GM12878 (cell line): ENCODE data around the gene HDAC7. TPM values are rescaled to one million over a fixed set of nuclear protein-coding genes. Genes with fewer than 3 reads are reported as not detected.
A peak's percentile ranks its signal among the peaks of the same experiment; 100 is the strongest.

Experiments
- ASH2L ChIP-seq: fragments of 300-600, 200-600 bp; sonication (generic); IDR thresholded peaks from 2 replicates; pipeline ENCODE4 v1.6.1; 2017; ENCODE audit warnings: low read depth, mild to moderate bottlenecking, borderline replicate concordance
- BACH1 ChIP-seq: fragments of 450-650 bp; IDR thresholded peaks from 2 replicates; pipeline ENCODE4 v1.6.1; 2017; ENCODE audit warnings: mild to moderate bottlenecking, borderline replicate concordance
- ESRRA ChIP-seq: IDR thresholded peaks from 2 replicates; pipeline ENCODE4 v1.6.1; 2012; ENCODE audit warnings: mild to moderate bottlenecking, low read length, improper control_type of control experiment
- FOXM1 ChIP-seq: IDR thresholded peaks from 2 replicates; pipeline ENCODE4 v1.6.1; 2012; ENCODE audit warnings: low read depth, mild to moderate bottlenecking, inconsistent platforms, low read length, moderate library complexity
- IKZF2 ChIP-seq, 2 experiments: fragments of 450-650 bp; IDR thresholded peaks; 2 replicates each; pipeline ENCODE4 v1.6.1; 2017; ENCODE audit warnings: mild to moderate bottlenecking in 2 of 2, moderate library complexity in 2 of 2
- JUNB ChIP-seq: IDR thresholded peaks from 2 replicates; pipeline ENCODE4 v1.6.1; 2016; ENCODE audit warnings: antibody characterized with exemption, mild to moderate bottlenecking
- NFYA ChIP-seq: IDR thresholded peaks from 2 replicates; pipeline ENCODE4 v1.6.1; 2011; ENCODE audit warnings: low read depth, mild to moderate bottlenecking, low read length, improper control_type of control experiment, borderline replicate concordance
- POLR2AphosphoS2 ChIP-seq: IDR thresholded peaks from 2 replicates; pipeline ENCODE4 v1.6.1; 2011; ENCODE audit warnings: low read depth, mild to moderate bottlenecking, low read length, improper control_type of control experiment, moderate library complexity
- POU2F2 ChIP-seq: IDR thresholded peaks from 3 replicates; pipeline ENCODE4 v1.6.1; 2011; ENCODE audit warnings: low read depth, mild to moderate bottlenecking, low read length, borderline replicate concordance
- RBBP5 ChIP-seq: fragments of 200-600 bp; sonication (generic); conservative IDR thresholded peaks from 2 replicates; pipeline ENCODE4 v1.6.1; 2016
- SMAD5 ChIP-seq: IDR thresholded peaks from 2 replicates; pipeline ENCODE4 v1.6.1; 2016; ENCODE audit warnings: antibody characterized with exemption, low read depth
- SP1 ChIP-seq: IDR thresholded peaks from one replicate; pipeline ENCODE4 v1.6.1; 2011; ENCODE audit warnings: low read depth, low read length
- SUPT20H ChIP-seq: IDR thresholded peaks from 2 replicates; pipeline ENCODE4 v1.6.1; 2011; ENCODE audit warnings: low read depth, mild to moderate bottlenecking, low read length, moderate library complexity, borderline replicate concordance; ENCODE audit not compliant: control insufficient read depth
- TCF3 ChIP-seq: IDR thresholded peaks from 2 replicates; pipeline ENCODE4 v1.6.1; 2012; ENCODE audit warnings: low read depth, mild to moderate bottlenecking, low read length, borderline replicate concordance; ENCODE audit not compliant: insufficient read depth
- TCF7 ChIP-seq: IDR thresholded peaks from 2 replicates; pipeline ENCODE4 v1.6.1; 2014; ENCODE audit warnings: antibody characterized with exemption, borderline replicate concordance
- YBX1 ChIP-seq: fragments of 450-650 bp; IDR thresholded peaks from 2 replicates; pipeline ENCODE4 v1.6.1; 2016; ENCODE audit warnings: antibody characterized with exemption
- YY1 ChIP-seq: IDR thresholded peaks from 2 replicates; pipeline ENCODE4 v1.6.1; 2011; ENCODE audit warnings: low read depth, mild to moderate bottlenecking, low read length
- ZBTB33 ChIP-seq: fragments of 450-650 bp; IDR thresholded peaks from 2 replicates; pipeline ENCODE4 v1.6.1; 2017; ENCODE audit warnings: mild to moderate bottlenecking
- polyA plus RNA-seq, 11 experiments: library from polyadenylated mRNA; depleted of rRNA in 4 of 11; unstranded in 6 of 11; stranded (reverse) in 5 of 11; fragments of >200 nt; fragmentation: Nextera tagmentation in 4 of 11; fragmentation: Illumina TruSeq in 1 of 11; extraction: Ambion mirVana in 4 of 11; extraction: Trizol in 1 of 11; gene quantifications; 1 replicate in 1 of 11; 2 replicates in 10 of 11; pipeline versions ENCODE4 v1.2.1 to v1.2.3, GENCODE V29; 2011 to 2016; ENCODE audit warnings: inconsistent platforms in 2 of 11, missing spikeins in 2 of 11, low read depth in 1 of 11
- total RNA-seq, 4 experiments: library from RNA; depleted of rRNA in 3 of 4; stranded (reverse); fragments of >200 nt in 3 of 4; fragmentation: Illumina TruSeq in 1 of 4; extraction: Trizol in 1 of 4; gene quantifications; 2 replicates each; pipeline versions ENCODE4 v1.2.1 to v1.2.3, GENCODE V29; 2013 to 2021
- TF ChIP-seq, protein P1 (sequence below): fragments of 450-650 bp; IDR thresholded peaks from 2 replicates; pipeline ENCODE4 v1.6.1; 2017; ENCODE audit warnings: mild to moderate bottlenecking, moderate library complexity
- TF ChIP-seq, protein P2 (sequence below): fragments of 450-650 bp; IDR thresholded peaks from 2 replicates; pipeline ENCODE4 v1.6.1; 2017; ENCODE audit warnings: borderline replicate concordance
- TF ChIP-seq, protein P3 (sequence below): fragments of 450-650 bp; IDR thresholded peaks from 2 replicates; pipeline ENCODE4 v1.6.1; 2018; ENCODE audit warnings: borderline replicate concordance, mild to moderate bottlenecking; ENCODE audit not compliant: partially characterized antibody

HDAC7 gene
- total and polyA plus RNA-seq, 10 of the 15 experiments (the other 5 are each of a cell fraction or from before 2014, with no cell fraction given), result 0.47 to 18.3 (median 5.4) TPM

DNA sequence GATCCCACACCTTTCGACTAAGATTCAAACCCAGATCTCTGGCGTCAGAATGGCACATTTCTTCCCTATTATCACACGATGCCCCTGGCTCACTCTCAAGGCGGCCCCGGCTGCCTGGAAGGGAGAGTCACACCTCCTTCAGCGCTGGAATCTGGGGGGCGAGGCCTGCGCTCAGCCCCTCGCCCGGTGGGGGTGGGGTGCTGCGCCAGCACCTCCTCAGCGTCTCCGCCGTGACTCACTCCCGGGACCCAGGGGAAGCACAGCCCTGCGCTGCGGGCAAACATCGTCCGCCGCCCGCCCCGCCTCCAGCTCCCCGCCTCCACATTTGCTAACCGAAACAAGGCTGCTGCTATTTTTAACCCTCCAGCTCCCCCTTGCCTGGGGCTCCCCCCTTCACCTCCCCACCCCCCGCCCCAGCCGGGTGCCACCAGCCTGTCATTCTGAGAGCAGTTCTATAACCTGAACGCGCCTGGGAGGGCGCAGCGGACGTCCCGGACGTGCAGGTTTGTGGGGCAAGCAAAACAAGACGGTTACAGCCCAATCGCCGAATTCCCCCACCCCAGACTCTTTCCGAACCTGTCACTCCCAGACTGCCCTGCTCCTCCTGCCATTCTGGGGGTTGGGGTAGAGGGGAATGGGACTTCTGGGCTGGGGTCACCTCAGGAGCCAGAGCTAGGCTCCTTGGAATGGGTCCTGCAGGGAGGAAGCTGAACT lies 6.7 kb downstream of the HDAC7 start (continued):
- TF ChIP-seq, protein P1, sequence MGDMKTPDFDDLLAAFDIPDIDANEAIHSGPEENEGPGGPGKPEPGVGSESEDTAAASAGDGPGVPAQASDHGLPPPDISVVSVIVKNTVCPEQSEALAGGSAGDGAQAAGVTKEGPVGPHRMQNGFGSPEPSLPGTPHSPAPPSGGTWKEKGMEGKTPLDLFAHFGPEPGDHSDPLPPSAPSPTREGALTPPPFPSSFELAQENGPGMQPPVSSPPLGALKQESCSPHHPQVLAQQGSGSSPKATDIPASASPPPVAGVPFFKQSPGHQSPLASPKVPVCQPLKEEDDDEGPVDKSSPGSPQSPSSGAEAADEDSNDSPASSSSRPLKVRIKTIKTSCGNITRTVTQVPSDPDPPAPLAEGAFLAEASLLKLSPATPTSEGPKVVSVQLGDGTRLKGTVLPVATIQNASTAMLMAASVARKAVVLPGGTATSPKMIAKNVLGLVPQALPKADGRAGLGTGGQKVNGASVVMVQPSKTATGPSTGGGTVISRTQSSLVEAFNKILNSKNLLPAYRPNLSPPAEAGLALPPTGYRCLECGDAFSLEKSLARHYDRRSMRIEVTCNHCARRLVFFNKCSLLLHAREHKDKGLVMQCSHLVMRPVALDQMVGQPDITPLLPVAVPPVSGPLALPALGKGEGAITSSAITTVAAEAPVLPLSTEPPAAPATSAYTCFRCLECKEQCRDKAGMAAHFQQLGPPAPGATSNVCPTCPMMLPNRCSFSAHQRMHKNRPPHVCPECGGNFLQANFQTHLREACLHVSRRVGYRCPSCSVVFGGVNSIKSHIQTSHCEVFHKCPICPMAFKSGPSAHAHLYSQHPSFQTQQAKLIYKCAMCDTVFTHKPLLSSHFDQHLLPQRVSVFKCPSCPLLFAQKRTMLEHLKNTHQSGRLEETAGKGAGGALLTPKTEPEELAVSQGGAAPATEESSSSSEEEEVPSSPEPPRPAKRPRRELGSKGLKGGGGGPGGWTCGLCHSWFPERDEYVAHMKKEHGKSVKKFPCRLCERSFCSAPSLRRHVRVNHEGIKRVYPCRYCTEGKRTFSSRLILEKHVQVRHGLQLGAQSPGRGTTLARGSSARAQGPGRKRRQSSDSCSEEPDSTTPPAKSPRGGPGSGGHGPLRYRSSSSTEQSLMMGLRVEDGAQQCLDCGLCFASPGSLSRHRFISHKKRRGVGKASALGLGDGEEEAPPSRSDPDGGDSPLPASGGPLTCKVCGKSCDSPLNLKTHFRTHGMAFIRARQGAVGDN, result no peak
- peak; percentile 66 for TF ChIP-seq FOXM1
- TF ChIP-seq, protein P2, sequence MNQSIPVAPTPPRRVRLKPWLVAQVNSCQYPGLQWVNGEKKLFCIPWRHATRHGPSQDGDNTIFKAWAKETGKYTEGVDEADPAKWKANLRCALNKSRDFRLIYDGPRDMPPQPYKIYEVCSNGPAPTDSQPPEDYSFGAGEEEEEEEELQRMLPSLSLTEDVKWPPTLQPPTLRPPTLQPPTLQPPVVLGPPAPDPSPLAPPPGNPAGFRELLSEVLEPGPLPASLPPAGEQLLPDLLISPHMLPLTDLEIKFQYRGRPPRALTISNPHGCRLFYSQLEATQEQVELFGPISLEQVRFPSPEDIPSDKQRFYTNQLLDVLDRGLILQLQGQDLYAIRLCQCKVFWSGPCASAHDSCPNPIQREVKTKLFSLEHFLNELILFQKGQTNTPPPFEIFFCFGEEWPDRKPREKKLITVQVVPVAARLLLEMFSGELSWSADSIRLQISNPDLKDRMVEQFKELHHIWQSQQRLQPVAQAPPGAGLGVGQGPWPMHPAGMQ, result no peak
- no peak; the same call in 1 of the 2 replicates for TF ChIP-seq POLR2AphosphoS2
- TF ChIP-seq NFYA, result no peak
- 0 out of 2 replicates have a peak, but pooled peaks have one; percentile 39 for TF ChIP-seq ESRRA
- 0 out of 2 replicates have a peak, but pooled peaks have one; percentile 23 for TF ChIP-seq SMAD5
- no peak for TF ChIP-seq ZBTB33
- TF ChIP-seq, protein P3, sequence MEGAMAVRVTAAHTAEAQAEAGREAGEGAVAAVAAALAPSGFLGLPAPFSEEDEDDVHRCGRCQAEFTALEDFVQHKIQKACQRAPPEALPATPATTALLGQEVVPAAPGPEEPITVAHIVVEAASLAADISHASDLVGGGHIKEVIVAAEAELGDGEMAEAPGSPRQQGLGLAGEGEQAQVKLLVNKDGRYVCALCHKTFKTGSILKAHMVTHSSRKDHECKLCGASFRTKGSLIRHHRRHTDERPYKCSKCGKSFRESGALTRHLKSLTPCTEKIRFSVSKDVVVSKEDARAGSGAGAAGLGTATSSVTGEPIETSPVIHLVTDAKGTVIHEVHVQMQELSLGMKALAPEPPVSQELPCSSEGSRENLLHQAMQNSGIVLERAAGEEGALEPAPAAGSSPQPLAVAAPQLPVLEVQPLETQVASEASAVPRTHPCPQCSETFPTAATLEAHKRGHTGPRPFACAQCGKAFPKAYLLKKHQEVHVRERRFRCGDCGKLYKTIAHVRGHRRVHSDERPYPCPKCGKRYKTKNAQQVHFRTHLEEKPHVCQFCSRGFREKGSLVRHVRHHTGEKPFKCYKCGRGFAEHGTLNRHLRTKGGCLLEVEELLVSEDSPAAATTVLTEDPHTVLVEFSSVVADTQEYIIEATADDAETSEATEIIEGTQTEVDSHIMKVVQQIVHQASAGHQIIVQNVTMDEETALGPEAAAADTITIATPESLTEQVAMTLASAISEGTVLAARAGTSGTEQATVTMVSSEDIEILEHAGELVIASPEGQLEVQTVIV, result no peak
- no peak for TF ChIP-seq TCF7
- peak; percentile 50; the same call in 1 of the 2 replicates for TF ChIP-seq ASH2L
- TF ChIP-seq YBX1, result no peak
- no peak; the same call in none of the 2 replicates for TF ChIP-seq YY1
- TF ChIP-seq JUNB, result peak; percentile 61; the same call in 1 of the 2 replicates
- peak; percentile 63 for TF ChIP-seq SP1
- peak; percentile 57 for TF ChIP-seq BACH1
- peak; percentile 74 to 75; a peak in 3 of 4 replicates for TF ChIP-seq IKZF2 (IDR thresholded peaks at IDR 0.05)
- peak; percentile 64; the same call in 2 of the 3 replicates for TF ChIP-seq POU2F2
- no peak for TF ChIP-seq SUPT20H
- TF ChIP-seq TCF3, result peak; percentile 74; the same call in 1 of the 2 replicates
- no peak for TF ChIP-seq RBBP5
